GM12878 (cell line): ENCODE data around the gene WDR19. TPM values are rescaled to one million over a fixed set of nuclear protein-coding genes. Genes with fewer than 3 reads are reported as not detected.

Experiments
- ATAC-seq: fragments of 200-7000 bp; cut with Tn5 transposase; 3 replicates; pipeline ENCODE4 v1.9.1; 2020; ENCODE audit warnings: mild to moderate bottlenecking, moderate library complexity
- BruUV-seq: library from RNA; stranded (reverse); fragments of 400-500 nt; replicated peaks from 2 replicates; lab custom pipeline; 2021; lab: Mats Ljungman, UMichigan
- CTCF ChIA-PET: fragments of 300-600 bp; sonication (Branson Sonifier 250); formaldehyde crosslinking; extraction: SDS; loops from one replicate; lab custom pipeline; 2021; ENCODE audit warnings: inconsistent platforms; lab: Yijun Ruan, JAX
- POLR2A ChIA-PET: fragments of 350-600 bp; formaldehyde crosslinking; extraction: SDS; loops from one replicate; lab custom pipeline; 2021; ENCODE audit warnings: inconsistent platforms; lab: Charles Lee
- RAD21 ChIA-PET: fragments of 300-600 bp; sonication (Branson Sonifier 250); formaldehyde crosslinking; loops from one replicate; lab custom pipeline; 2023; ENCODE audit warnings: antibody characterized with exemption; ENCODE audit not compliant: unreplicated experiment; lab: Charles Lee
- SMC1A ChIA-PET: fragments of 300-600 bp; sonication (Branson Sonifier 250); formaldehyde crosslinking; loops from one replicate; lab custom pipeline; 2023; ENCODE audit not compliant: unreplicated experiment, uncharacterized antibody; lab: Charles Lee
- DNase-seq: peaks from one replicate; pipeline ENCODE4 v3.0.0-alpha.2; 2011; ENCODE audit warnings: low read depth, low spot score
- FAIRE-seq: peaks from 3 replicates; lab custom pipeline; 2011; peaks lifted over from hg19 to GRCh38; lab: Jason Lieb, UNC
- H2AFZ ChIP-seq: 2 replicates; pipeline ENCODE4 v1.6.0; 2011; ENCODE audit warnings: low read depth, low read length, control low read depth; ENCODE audit not compliant: control insufficient read depth
- H3K27ac ChIP-seq: 2 replicates; pipeline ENCODE4 v1.5.1; 2011; ENCODE audit warnings: control low read depth; ENCODE audit not compliant: control insufficient read depth, insufficient read depth
- H3K27me3 ChIP-seq, 2 experiments: replicated peaks in 1 of 2; 2 replicates each; pipeline versions ENCODE4 v1.6.0 to v1.6.1; 2011; ENCODE audit warnings: low read length in 1 of 2; ENCODE audit not compliant: control insufficient read depth in 2 of 2, insufficient read depth in 2 of 2
- H3K36me3 ChIP-seq, 2 experiments: 2 replicates each; pipeline ENCODE4 v1.5.1; 2011; ENCODE audit warnings: low read length in 1 of 2; ENCODE audit not compliant: control insufficient read depth in 2 of 2, insufficient read depth in 2 of 2
- H3K4me1 ChIP-seq: 2 replicates; pipeline ENCODE4 v1.6.1; 2011; ENCODE audit warnings: mild to moderate bottlenecking, low read length, moderate library complexity, mixed read lengths; ENCODE audit not compliant: control insufficient read depth, insufficient read depth
- H3K4me2 ChIP-seq: 2 replicates; pipeline ENCODE4 v1.6.0; 2011; ENCODE audit warnings: control low read depth; ENCODE audit not compliant: control insufficient read depth, insufficient read depth
- H3K4me3 ChIP-seq: fragments of 200-600 bp; sonication (generic); 2 replicates; pipeline ENCODE4 v1.5.1; 2016
- H3K79me2 ChIP-seq: 2 replicates; pipeline ENCODE4 v1.6.0; 2011; ENCODE audit warnings: low read length; ENCODE audit not compliant: control insufficient read depth, insufficient read depth
- H3K9ac ChIP-seq: 2 replicates; pipeline ENCODE4 v1.8.0; 2011; ENCODE audit warnings: low read length, control low read depth, mixed read lengths; ENCODE audit not compliant: control insufficient read depth, insufficient read depth
- H3K9me3 ChIP-seq: replicated peaks from 3 replicates; pipeline ENCODE4 v1.5.1; 2011; ENCODE audit warnings: mild to moderate bottlenecking, low read length; ENCODE audit not compliant: control insufficient read depth, insufficient read depth
- H4K20me1 ChIP-seq: 2 replicates; pipeline ENCODE4 v1.6.0; 2011; ENCODE audit not compliant: control insufficient read depth, insufficient read depth
- BRCA1 ChIP-seq: IDR thresholded peaks from 2 replicates; pipeline ENCODE4 v1.6.1; 2011; ENCODE audit warnings: low read depth, low read length, improper control_type of control experiment
- NBN ChIP-seq: fragments of 450-650 bp; IDR thresholded peaks from 2 replicates; pipeline ENCODE4 v1.6.1; 2016
- RCOR1 ChIP-seq: conservative IDR thresholded peaks from 2 replicates; pipeline ENCODE4 v1.6.1; 2012; ENCODE audit warnings: low read depth, low read length, improper control_type of control experiment
- SIX5 ChIP-seq: IDR thresholded peaks from 2 replicates; pipeline ENCODE4 v1.6.1; 2011; ENCODE audit warnings: mild to moderate bottlenecking, low read depth, low read length, moderate library complexity; ENCODE audit not compliant: severe bottlenecking
- ZNF24 ChIP-seq: fragments of 450-650 bp; IDR thresholded peaks from 2 replicates; pipeline ENCODE4 v1.6.1; 2017; ENCODE audit warnings: antibody characterized with exemption, mild to moderate bottlenecking
- WGBS: methylation state at CpG from one replicate; pipeline ENCODE4 v1.1.6; 2016; ENCODE audit warnings: low lambda C conversion rate; ENCODE audit not compliant: insufficient replicate concordance, insufficient coverage; ENCODE audit errors: missing lambda C conversion rate; 5-methylcytosine and 5-hydroxymethylcytosine counted together
- in situ Hi-C: fragments of 300-500 bp; cut with MboI; formaldehyde crosslinking; loops from 9 replicates; pipeline ENCODE4 v1.14.3; 2018; ENCODE audit warnings: mixed read lengths
- intact Hi-C: fragments of 100-400 bp; cut with micrococcal nuclease; formaldehyde crosslinking; loops from one replicate; pipeline ENCODE4 v1.14.2; 2022; ENCODE audit not compliant: unreplicated experiment
- polyA plus RNA-seq, 11 experiments: library from polyadenylated mRNA; depleted of rRNA in 4 of 11; unstranded in 6 of 11; stranded (reverse) in 5 of 11; fragments of >200 nt; fragmentation: Nextera tagmentation in 4 of 11; fragmentation: Illumina TruSeq in 1 of 11; extraction: Ambion mirVana in 4 of 11; extraction: Trizol in 1 of 11; gene quantifications; 1 replicate in 1 of 11; 2 replicates in 10 of 11; pipeline versions ENCODE4 v1.2.1 to v1.2.3, GENCODE V29; 2011 to 2016; ENCODE audit warnings: inconsistent platforms in 2 of 11, missing spikeins in 2 of 11, low read depth in 1 of 11
- total RNA-seq, 4 experiments: library from RNA; depleted of rRNA in 3 of 4; stranded (reverse); fragments of >200 nt in 3 of 4; fragmentation: Illumina TruSeq in 1 of 4; extraction: Trizol in 1 of 4; gene quantifications; 2 replicates each; pipeline versions ENCODE4 v1.2.1 to v1.2.3, GENCODE V29; 2013 to 2021
- TF ChIP-seq, protein P1 (sequence below): fragments of 450-650 bp; IDR thresholded peaks from 2 replicates; pipeline ENCODE4 v1.6.1; 2017; ENCODE audit warnings: mild to moderate bottlenecking
- TF ChIP-seq, protein P2 (sequence below): fragments of 450-650 bp; IDR thresholded peaks from 2 replicates; pipeline ENCODE4 v1.6.1; 2018; ENCODE audit warnings: borderline replicate concordance, mild to moderate bottlenecking; ENCODE audit not compliant: partially characterized antibody
- TF ChIP-seq, protein P3 (sequence below): fragments of 450-650 bp; formaldehyde crosslinking; IDR thresholded peaks from 2 replicates; pipeline ENCODE4 v1.5.0; 2022; ENCODE audit warnings: mild to moderate bottlenecking, missing genetic modification characterization

The WDR19 gene
- total and polyA plus RNA-seq, 10 of the 15 experiments (the other 5 are each of a cell fraction or from before 2014, with no cell fraction given) = 3.5 to 15.4 (median 7.3) TPM

DNA sequence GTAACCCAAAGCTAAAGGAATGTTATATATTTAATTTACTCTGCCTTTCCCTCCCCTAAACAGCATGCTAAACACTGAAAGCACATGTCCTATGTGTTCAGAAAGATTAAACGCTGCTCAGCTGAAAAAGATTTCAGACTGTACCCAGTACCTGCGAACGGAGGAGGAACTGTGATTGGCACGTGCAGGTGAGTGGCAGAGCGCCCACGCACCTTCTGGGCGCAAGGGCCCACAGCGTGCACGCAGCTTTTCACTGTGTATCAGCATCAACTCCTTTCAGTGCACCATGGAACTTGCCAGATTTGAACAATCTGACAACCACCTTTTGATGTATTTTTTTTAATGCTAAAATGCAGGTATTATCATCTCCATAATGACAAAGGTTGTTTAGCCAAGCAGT is 96.1 kb downstream of the WDR19 start:
- CTCF ChIA-PET = no interaction called here
- Histone ChIP-seq H2AFZ (no peak overlapping the region), H3K36me3 (no peaks in the 10 kb centered on the region; a peak in 1 of 4 replicates), H3K79me2 (no peaks in the 10 kb centered on the region), H3K4me3 (no peak overlapping the region), H3K9me3 (no peaks in the 10 kb centered on the region), H3K4me1 (no peaks in the 10 kb centered on the region), H4K20me1 (no peaks in the 10 kb centered on the region), H3K27ac (no peak overlapping the region), H3K4me2 (no peak overlapping the region), H3K9ac (no peak overlapping the region), H3K27me3 (no peaks in the 10 kb centered on the region)
- intact Hi-C loops = no loop called here
- ATAC-seq (no peak), FAIRE-seq (no peak), DNase-seq (no peak)
- SMC1A ChIA-PET = no interaction called here
- in situ Hi-C loops = no loop called here
- RAD21 ChIA-PET = no interaction called here
- POLR2A ChIA-PET = interaction anchor here (0.6 kb wide), 1 partner anchor 42 kb away, joined by 3 read pairs; no protein-coding TSS in a partner anchor
- TF ChIP-seq, protein P1, sequence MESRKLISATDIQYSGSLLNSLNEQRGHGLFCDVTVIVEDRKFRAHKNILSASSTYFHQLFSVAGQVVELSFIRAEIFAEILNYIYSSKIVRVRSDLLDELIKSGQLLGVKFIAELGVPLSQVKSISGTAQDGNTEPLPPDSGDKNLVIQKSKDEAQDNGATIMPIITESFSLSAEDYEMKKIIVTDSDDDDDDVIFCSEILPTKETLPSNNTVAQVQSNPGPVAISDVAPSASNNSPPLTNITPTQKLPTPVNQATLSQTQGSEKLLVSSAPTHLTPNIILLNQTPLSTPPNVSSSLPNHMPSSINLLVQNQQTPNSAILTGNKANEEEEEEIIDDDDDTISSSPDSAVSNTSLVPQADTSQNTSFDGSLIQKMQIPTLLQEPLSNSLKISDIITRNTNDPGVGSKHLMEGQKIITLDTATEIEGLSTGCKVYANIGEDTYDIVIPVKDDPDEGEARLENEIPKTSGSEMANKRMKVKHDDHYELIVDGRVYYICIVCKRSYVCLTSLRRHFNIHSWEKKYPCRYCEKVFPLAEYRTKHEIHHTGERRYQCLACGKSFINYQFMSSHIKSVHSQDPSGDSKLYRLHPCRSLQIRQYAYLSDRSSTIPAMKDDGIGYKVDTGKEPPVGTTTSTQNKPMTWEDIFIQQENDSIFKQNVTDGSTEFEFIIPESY = no peak
- TF ChIP-seq ZNF24 = no peak
- TF ChIP-seq SIX5 = no peak
- TF ChIP-seq, protein P2, sequence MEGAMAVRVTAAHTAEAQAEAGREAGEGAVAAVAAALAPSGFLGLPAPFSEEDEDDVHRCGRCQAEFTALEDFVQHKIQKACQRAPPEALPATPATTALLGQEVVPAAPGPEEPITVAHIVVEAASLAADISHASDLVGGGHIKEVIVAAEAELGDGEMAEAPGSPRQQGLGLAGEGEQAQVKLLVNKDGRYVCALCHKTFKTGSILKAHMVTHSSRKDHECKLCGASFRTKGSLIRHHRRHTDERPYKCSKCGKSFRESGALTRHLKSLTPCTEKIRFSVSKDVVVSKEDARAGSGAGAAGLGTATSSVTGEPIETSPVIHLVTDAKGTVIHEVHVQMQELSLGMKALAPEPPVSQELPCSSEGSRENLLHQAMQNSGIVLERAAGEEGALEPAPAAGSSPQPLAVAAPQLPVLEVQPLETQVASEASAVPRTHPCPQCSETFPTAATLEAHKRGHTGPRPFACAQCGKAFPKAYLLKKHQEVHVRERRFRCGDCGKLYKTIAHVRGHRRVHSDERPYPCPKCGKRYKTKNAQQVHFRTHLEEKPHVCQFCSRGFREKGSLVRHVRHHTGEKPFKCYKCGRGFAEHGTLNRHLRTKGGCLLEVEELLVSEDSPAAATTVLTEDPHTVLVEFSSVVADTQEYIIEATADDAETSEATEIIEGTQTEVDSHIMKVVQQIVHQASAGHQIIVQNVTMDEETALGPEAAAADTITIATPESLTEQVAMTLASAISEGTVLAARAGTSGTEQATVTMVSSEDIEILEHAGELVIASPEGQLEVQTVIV = no peak
- TF ChIP-seq, protein P3, sequence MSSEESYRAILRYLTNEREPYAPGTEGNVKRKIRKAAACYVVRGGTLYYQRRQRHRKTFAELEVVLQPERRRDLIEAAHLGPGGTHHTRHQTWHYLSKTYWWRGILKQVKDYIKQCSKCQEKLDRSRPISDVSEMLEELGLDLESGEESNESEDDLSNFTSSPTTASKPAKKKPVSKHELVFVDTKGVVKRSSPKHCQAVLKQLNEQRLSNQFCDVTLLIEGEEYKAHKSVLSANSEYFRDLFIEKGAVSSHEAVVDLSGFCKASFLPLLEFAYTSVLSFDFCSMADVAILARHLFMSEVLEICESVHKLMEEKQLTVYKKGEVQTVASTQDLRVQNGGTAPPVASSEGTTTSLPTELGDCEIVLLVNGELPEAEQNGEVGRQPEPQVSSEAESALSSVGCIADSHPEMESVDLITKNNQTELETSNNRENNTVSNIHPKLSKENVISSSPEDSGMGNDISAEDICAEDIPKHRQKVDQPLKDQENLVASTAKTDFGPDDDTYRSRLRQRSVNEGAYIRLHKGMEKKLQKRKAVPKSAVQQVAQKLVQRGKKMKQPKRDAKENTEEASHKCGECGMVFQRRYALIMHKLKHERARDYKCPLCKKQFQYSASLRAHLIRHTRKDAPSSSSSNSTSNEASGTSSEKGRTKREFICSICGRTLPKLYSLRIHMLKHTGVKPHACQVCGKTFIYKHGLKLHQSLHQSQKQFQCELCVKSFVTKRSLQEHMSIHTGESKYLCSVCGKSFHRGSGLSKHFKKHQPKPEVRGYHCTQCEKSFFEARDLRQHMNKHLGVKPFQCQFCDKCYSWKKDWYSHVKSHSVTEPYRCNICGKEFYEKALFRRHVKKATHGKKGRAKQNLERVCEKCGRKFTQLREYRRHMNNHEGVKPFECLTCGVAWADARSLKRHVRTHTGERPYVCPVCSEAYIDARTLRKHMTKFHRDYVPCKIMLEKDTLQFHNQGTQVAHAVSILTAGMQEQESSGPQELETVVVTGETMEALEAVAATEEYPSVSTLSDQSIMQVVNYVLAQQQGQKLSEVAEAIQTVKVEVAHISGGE = no peak
- TF ChIP-seq BRCA1 = no peak
- no peak for TF ChIP-seq NBN
- no peak for TF ChIP-seq RCOR1
- BruUV-seq = no TSS peak
- 96% methylated on average over 9 of the region's 9 CpGs for WGBS
